Transverse colon (tissue), 4 donors: ENCODE results near the gene STK32B. TPM values are rescaled to one million over a fixed set of nuclear protein-coding genes. Genes with fewer than 3 reads are reported as not detected.

ENCODE experiments used
- DNase-seq: peaks from one replicate; pipeline ENCODE4 v3.0.0-alpha.2; 2019
- H3K27ac ChIP-seq, 4 donors: fragments of 200-600 bp; sonication (generic); 2 replicates each; pipeline ENCODE4 v1.5.1; 2016 to 2018; ENCODE audit warnings: inconsistent platforms in 4 of 4
- H3K27me3 ChIP-seq: fragments of 200-600 bp; sonication (generic); 2 replicates; pipeline ENCODE4 v1.5.1; 2017; ENCODE audit warnings: inconsistent platforms
- H3K36me3 ChIP-seq, 4 donors: fragments of 200-600 bp; sonication (generic); 2 replicates each; pipeline ENCODE4 v1.5.1; 2017 to 2019; ENCODE audit warnings: inconsistent platforms in 4 of 4
- H3K4me1 ChIP-seq, 4 donors: fragments of 200-600 bp; sonication (generic); 2 replicates each; pipeline ENCODE4 v1.5.1; 2017 to 2020; ENCODE audit warnings: inconsistent platforms in 4 of 4
- H3K4me3 ChIP-seq, 4 donors: fragments of 200-600 bp; sonication (generic); 1 replicate in 1 of 4; 2 replicates in 3 of 4; pipeline versions ENCODE4 v1.5.1 to v1.6.1; 2017 to 2019; ENCODE audit warnings: inconsistent platforms in 4 of 4
- H3K9me3 ChIP-seq, 2 donors: fragments of 200-600 bp; sonication (generic); 2 replicates each; pipeline ENCODE4 v1.5.1; 2017 to 2019; ENCODE audit warnings: inconsistent platforms in 2 of 2
- CTCF ChIP-seq, 5 experiments: fragments of 200-600 bp in 3 of 5; fragments of 450-650 bp in 2 of 5; sonication (generic) in 3 of 5; IDR thresholded peaks; 1 replicate in 2 of 5; 2 replicates in 3 of 5; pipeline ENCODE4 v1.5.1; 2016 to 2017; ENCODE audit warnings: antibody characterized with exemption in 5 of 5, inconsistent platforms in 3 of 5, mild to moderate bottlenecking in 2 of 5, moderate library complexity in 1 of 5
- EP300 ChIP-seq: sonication (generic); formaldehyde crosslinking; IDR thresholded peaks from one replicate; pipeline ENCODE4 v1.6.1; 2017; ENCODE audit warnings: antibody characterized with exemption, low read depth
- POLR2A ChIP-seq: fragments of 450-650 bp; IDR thresholded peaks from one replicate; pipeline ENCODE4 v1.6.1; 2016; ENCODE audit warnings: antibody characterized with exemption, mild to moderate bottlenecking, moderate library complexity
- POLR2AphosphoS5 ChIP-seq, 3 donors: sonication (generic); formaldehyde crosslinking; IDR thresholded peaks; one replicate each; pipeline ENCODE4 v1.6.1; 2016; ENCODE audit warnings: antibody characterized with exemption in 3 of 3
- WGBS, 2 donors: methylation state at CpG; one replicate each; pipeline ENCODE4 v1.1.5; 2018; ENCODE audit warnings: low coverage in 1 of 2; 5-methylcytosine and 5-hydroxymethylcytosine counted together
- in situ Hi-C, 4 donors: fragments of 200-750 bp; cut with MboI; loops; one replicate each; pipeline versions ENCODE4 v1.15.0 to v1.15.1; 2017; ENCODE audit warnings: low sequenced_read_pairs in 3 of 4, low pct_ligation_motif_present in 1 of 4, low pct_unique_long_range_greater_than_20kb in 1 of 4
- intact Hi-C: fragments of 100-400 bp; cut with DNase I; formaldehyde crosslinking; loops from one replicate; pipeline ENCODE4 v1.15.1; 2023; ENCODE audit warnings: low total_unique reads
- total RNA-seq, 4 donors: library from RNA; depleted of rRNA; stranded (reverse); fragments of >200 nt; gene quantifications; one replicate each; pipeline ENCODE4 v1.1.0, GENCODE V29; 2016

The STK32B gene
- total RNA-seq, 4 donors from 2014 or later = 0.37 to 1.1 (median 0.64) TPM

GRCh38 chr4:5012958-5013357 lies 38.3 kb upstream of the STK32B start:
- no peak for DNase-seq
- H3K27ac ChIP-seq = no peak overlapping the region
- H3K4me1 ChIP-seq = no peaks in the 10 kb centered on the region
- no peaks in the 10 kb centered on the region for H3K36me3 ChIP-seq
- H3K27me3 ChIP-seq = peaks cover 9% of the 10 kb centered on the region
- whole genome bisulfite sequencing, 2 donors = 47 to 50% methylated on average over 2 of the region's 2 CpGs
- in situ Hi-C loops (no loop called here), intact Hi-C loops (no loop called here)
- no peak overlapping the region for H3K4me3 ChIP-seq
- H3K9me3 ChIP-seq = no peaks in the 10 kb centered on the region
- TF ChIP-seq EP300 = no peak
- TF ChIP-seq POLR2A = no peak
- no peak for TF ChIP-seq POLR2AphosphoS5 (IDR thresholded peaks at IDR 0.05)
- no peak for TF ChIP-seq CTCF (IDR thresholded peaks at IDR 0.05)

- no peak overlapping the region for H3K27ac ChIP-seq
- no peak for DNase-seq
- TF ChIP-seq EP300 = no peak
- no peak for TF ChIP-seq POLR2AphosphoS5 (IDR thresholded peaks at IDR 0.05)
- no peak for TF ChIP-seq CTCF (IDR thresholded peaks at IDR 0.05)
- WGBS, 2 donors = 57 to 59% methylated on average over 6 to 7 of the region's 7 CpGs
- in situ Hi-C loops (no loop called here), intact Hi-C loops (no loop called here)
- no peak overlapping the region for H3K4me3 ChIP-seq
- no peaks in the 10 kb centered on the region for H3K9me3 ChIP-seq
- H3K27me3 ChIP-seq = peaks cover 12% of the 10 kb centered on the region
- H3K4me1 ChIP-seq = peaks cover 0 to 2% (median 0%) of the 10 kb centered on the region in 4 donors
- no peaks in the 10 kb centered on the region for H3K36me3 ChIP-seq
These were observed 37.1 kb upstream of the STK32B start for GRCh38 chr4:5014007-5014682.

GRCh38 chr4:5018096-5018495 lies 33.2 kb upstream of the STK32B start:
- 13 to 29% methylated on average over 2 of the region's 2 CpGs for WGBS, 2 donors

GRCh38 chr4:5018603-5019002 lies 32.7 kb upstream of the STK32B start:
- TF ChIP-seq POLR2AphosphoS5 (IDR thresholded peaks at IDR 0.05) (no peak), EP300 (no peak), CTCF (IDR thresholded peaks at IDR 0.05) (no peak), POLR2A (no peak)
- intact Hi-C loops = no loop called here

More at GRCh38 chr4:5018096-5018495, 33.2 kb upstream of the STK32B start:
- no peak overlapping the region for H3K4me3 ChIP-seq
- no peaks in the 10 kb centered on the region for H3K9me3 ChIP-seq
- no peak for TF ChIP-seq CTCF (IDR thresholded peaks at IDR 0.05)
- no peak for TF ChIP-seq POLR2A
- TF ChIP-seq EP300 = no peak
- no peak for TF ChIP-seq POLR2AphosphoS5 (IDR thresholded peaks at IDR 0.05)
- peaks cover 17% of the 10 kb centered on the region for H3K27me3 ChIP-seq
- intact Hi-C loops = no loop called here
- peaks cover 0 to 6% (median 0%) of the 10 kb centered on the region in 4 donors for H3K4me1 ChIP-seq
- in situ Hi-C loops = no loop called here
- no peak overlapping the region for H3K27ac ChIP-seq
- DNase-seq = no peak
- H3K36me3 ChIP-seq = no peaks in the 10 kb centered on the region

More at GRCh38 chr4:5018603-5019002, 32.7 kb upstream of the STK32B start:
- H3K4me3 ChIP-seq = no peak overlapping the region
- WGBS, 2 donors = 34 to 64% methylated on average over 3 to 6 of the region's 6 CpGs
- DNase-seq = no peak
- peaks cover 0 to 6% (median 0%) of the 10 kb centered on the region in 4 donors for H3K4me1 ChIP-seq
- no peaks in the 10 kb centered on the region for H3K9me3 ChIP-seq
- peaks cover 17% of the 10 kb centered on the region for H3K27me3 ChIP-seq
- no peak overlapping the region for H3K27ac ChIP-seq
- in situ Hi-C loops = no loop called here
- no peaks in the 10 kb centered on the region for H3K36me3 ChIP-seq
